Activated CD4-positive, alpha-beta T cell treated with anti-CD3 and anti-CD28 coated beads for 48 hours (primary cell): ENCODE results near the gene CHD9NB.
"Not testable (repeated sequence)": the region's sequence is repeated elsewhere in the genome, so short reads cannot be mapped to it uniquely, and the experiment has no call there.

Source experiments
- DNase-seq: peaks from one replicate; pipeline ENCODE4 v3.0.0-alpha.2; 2020

The CHD9NB gene

DNA sequence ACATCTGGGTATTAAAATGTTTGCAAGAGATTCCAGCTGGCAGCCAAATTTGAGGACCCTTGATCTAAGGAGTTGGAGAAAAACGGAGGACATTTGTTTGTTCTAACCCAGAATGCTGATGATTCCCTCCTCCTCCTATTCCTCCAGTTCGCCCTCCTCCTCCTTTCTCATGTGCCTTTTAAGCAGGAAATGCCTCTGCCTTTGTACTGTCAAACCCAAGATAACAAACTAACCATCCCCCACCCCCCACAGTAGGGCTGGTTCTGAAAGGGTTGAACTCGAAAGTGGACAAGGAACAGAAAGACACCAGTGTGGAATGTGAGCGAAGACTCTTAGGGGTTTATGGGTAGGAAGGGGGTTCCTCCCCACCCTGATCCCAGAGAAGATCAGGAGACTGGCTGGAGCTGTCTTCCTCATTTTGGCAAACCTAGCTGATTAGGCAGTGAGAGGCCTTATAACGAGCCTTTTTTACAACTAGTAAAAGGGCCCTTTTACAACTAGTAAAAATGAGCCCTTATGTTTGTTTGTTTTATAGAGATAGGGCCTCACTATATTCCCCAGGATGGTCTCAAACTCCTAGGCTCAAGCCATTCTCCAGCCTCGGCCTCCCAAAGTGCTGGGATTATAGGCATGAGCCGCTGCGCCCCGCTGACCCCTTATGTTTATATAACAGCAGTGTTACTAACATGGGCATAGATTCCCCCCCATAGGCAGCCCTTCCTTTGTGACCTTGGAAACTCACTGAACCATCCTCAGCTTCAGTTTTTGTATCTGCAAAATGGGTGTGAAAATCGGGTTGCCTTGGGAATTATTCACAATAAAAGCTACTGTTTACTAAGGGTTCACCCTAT, 3.1 kb upstream of the CHD9NB start:
- peak; percentile 10 for DNase-seq

DNA sequence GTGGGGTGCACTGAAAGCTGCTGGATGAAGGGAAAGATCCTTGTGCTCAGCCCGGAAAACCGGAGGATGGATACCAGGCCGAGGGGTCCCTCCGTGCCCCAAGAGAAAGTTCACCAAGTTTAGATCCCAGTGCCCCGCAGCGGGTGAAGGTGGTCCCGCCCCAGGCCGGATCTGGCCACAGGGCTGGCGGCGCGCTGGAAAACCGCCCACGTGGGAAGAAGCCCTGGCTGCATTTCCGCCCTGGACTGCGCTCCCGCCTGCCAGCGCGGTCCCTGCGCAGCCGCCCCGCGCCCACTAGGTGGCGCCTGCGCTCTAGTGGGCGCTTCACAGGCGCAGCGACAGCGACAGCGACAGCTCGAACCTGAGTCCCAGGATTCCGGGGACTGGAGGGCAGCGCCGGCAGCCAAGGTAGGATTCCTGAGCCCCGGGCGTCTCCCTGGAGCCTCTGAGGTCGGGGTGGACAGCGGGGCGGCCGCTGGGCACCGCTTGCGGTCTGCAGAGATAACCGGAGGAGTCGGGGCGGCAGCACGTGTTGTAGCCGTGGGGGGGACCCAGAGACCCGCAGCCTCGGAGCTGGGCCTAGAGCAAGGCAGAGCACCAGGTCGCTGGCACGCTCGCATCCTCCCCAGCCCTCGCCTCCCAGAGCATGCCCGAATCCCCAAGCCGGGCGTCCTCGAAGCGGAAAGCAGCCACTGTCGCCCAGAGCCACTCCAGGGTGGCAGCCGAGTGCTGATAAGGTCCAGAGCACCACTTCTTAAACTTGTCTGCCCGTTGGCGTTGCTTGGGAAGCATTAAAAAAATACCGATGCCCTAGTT, 2.2 kb upstream of the CHD9NB start, which contains the start of gene CHD9:
Gene CHD9, plus strand, starts transcription at position 322 of the 816 bp plus-strand sequence. CDS start 101,099 bp downstream, outside the sequence.
- peak; percentile 80 for DNase-seq

DNA sequence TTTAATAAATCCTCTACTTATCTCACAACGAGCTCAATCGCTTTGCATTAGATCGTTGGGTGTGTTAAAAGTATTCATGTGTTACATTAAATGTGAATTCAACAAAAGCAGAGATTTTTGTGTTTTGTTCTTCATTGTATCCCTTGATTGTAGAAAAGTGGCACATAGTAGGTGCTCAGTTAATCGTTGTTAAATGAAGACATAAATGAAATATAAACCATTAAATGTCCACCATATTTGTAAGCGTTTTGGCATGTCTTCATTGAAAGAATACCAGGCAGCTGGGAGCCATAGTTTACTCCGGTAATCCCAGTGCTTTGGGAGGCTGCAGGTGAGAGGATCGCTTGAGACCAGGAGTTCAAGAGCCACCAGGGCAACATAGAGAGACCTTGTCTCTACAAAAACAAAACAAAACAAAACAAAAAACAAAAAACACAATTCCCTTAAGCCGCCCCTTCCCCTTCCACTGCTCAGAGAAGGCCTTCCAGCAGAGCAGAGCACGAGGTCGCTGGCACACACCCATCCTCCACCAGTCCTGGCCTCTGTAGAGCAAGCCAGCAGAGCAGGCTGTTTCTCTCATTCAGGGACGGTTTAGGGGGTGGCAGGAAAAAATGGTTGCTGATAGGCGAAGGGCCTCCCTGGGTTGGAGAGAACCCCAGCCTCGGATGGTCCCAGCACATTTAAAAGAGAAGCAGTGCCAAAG, 1.4 kb upstream of the CHD9NB start:
- peak; percentile 48 for DNase-seq

DNA sequence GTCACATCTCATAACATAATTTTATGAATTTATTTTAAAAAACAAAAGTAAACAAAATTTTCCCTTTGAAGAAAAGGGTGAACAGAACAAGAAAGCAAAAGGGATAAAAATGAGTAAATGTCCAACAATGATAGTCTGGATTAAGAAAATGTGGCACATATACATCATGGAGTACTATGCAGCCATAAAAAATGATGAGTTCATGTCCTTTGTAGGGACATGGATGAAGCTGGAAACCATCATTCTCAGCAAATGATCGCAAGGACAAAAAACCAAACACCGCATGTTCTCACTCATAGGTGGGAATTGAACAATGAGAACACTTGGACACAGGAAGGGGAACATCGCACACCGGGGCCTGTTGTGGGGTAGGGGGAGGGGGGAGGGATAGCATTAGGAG, 1.4 kb downstream of the CHD9NB start:
- not testable (repeated sequence) for DNase-seq

DNA sequence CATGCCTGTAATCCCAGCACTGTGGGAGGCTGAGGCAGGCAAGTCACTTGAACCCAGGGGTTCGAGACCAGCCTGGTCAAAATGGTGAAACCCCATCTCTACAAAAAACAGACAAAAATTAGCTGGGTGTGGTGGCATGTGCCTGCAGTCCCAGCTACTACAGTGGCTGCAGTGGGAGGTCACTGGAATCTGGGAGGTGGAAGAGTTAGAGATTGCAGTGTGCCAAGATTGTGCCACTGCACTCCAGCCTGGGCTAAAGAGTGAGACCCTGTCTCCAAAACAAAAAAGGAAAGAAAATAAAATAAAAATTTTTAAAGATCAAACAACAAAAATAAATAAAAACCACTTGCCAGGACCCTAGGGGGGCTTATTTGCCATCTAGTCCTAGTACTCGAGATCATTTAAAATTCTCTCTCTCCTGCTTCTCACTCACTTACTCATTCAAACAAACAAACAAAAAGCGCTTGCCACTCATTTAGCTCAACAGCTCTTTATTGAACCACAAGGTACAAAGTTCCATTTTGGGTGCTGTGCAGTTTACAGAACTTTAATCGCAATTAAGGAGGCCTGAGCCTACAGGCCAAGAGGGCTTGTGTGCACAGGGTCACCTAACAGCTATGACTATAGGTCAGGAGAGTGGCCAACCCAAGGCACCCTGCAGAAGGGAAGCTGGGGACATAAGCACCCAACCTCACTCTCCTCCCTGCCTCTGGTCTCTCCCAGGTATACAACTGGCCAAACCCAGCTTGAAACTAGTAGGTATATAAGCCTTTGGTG, 4.4 kb downstream of the CHD9NB start:
- no peak for DNase-seq

DNA sequence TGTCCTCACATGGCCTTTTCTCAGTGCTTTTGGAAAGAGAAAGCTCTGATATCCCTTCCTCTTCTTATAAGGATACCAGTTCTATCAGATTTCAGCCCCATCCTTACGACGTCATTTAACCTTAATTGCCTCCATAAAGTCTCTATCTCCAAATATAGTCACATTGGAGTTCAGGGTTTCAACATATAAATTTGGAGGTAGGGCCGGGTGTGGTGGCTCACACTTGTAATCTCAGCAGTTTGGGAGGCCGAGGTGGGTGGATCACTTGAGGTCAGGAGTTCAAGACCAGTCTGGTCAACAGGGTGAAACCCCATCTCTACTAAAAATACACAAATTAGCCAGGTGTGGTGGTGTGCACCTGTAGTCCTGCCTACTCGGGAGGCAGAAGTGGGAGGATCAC, 5.2 kb downstream of the CHD9NB start:
- not testable (repeated sequence) for DNase-seq

DNA sequence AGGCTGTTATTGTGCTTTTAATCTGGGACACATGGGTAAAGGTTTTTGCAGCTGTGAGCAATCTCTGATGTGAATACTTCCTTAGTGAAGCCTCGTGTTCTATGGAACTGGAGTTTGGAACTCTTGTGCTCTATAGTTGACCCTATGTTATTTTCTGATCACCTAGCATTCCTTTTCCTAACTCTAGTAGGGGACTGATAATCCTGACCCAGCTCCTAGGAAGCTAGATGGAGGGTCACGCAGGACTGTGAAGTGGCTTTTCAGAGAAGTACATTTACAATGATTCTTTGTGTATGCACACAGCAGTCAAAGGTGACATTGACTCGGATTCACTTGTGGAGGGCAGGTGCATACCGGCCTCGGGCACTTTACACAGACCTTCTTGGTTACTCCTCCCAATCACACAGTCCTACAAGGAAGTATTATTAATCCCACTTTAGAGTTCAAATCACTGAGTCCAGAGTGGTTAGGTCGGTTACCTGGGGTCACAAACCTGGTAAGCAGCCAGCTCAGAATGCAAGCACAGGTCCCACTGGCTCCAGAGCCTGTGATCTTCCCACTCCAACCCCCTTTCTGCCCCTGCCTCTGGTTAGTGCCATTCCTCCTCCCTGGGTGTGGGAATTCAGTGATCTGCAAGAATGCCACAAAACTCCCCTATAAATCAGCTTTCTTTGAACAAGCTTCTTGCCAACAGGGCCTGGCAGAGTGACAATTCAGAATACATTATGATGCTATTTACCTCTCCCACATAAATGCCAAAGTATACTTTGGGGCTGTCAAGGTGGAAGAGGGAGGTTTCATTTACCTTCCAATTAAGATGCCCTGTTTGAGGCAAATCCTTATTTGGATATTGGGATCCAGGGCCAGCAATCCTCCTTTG, 7.1 kb downstream of the CHD9NB start:
- DNase-seq: no peak

DNA sequence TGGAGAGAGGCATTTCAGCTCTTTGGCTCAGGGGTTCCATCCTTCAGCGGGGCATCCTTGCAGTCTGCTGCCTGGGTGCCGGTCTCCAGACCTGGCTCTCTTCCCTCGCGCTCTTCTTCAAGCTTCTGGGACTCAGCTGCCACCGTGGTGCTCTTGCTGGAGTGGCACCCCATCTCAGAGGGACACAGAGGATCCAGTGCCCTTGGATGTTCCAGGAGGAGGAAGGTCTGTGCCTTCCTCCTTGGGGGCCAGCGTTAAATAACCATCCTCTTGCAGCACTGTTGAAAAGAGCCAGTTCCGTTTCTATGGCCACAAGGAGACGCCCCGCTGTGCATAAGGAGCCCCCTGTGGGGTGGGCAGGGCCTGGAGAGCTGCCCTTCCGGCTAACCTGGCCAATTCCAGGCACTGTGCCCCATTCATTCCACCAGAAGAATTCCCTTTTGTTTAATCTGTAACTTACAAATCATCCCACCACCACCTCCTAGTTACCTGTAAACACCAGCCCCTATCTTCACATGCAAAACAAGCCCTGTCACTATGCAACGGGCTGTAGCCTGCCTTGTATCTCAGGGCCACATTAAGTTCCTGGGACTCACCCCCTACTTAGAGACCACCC, 8.6 kb downstream of the CHD9NB start:
- DNase-seq: no peak

DNA sequence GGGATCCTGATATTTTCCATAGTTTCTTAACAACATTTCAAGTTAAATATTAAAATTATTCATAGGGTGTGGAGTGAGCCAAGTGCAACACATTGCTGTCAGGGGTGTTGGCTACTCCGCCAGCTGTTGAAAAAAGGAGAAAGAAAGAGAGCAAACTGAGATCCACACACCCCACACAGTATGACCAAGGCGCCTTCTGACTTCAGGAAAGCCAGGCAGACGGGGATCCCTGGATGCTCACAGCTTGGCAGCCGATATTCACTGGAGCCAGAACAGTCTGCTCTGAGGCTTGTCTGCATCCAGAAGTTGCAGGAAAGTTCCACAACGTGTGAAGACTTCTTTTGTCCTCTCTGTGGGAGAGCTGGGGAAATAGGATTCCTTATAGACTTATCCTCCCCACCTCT, 9.3 kb downstream of the CHD9NB start:
- no peak for DNase-seq

DNA sequence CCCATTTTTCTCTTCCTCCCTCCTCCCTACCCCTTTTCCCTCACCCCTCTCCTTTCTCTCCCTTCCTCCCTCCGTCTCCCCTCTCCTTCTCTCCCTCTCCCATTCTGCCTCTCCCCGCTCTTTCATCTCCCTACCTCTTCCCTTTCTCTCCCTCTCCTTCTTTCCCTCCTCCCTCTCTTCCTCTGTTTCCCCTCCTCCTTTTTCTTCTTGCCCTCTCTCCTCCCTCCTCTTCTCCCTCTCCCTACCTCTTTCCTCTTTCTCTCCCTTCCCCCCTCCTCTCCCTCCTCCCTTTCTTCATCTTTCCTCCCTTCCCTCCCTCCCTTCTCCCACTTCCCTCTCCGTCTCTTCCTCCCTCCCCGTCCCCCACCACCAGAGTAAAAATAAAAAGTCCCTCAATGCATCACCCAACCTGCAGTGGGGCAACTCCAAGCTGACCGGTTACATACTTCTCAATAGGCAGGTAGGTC, 10.4 kb downstream of the CHD9NB start:
- DNase-seq: no peak

DNA sequence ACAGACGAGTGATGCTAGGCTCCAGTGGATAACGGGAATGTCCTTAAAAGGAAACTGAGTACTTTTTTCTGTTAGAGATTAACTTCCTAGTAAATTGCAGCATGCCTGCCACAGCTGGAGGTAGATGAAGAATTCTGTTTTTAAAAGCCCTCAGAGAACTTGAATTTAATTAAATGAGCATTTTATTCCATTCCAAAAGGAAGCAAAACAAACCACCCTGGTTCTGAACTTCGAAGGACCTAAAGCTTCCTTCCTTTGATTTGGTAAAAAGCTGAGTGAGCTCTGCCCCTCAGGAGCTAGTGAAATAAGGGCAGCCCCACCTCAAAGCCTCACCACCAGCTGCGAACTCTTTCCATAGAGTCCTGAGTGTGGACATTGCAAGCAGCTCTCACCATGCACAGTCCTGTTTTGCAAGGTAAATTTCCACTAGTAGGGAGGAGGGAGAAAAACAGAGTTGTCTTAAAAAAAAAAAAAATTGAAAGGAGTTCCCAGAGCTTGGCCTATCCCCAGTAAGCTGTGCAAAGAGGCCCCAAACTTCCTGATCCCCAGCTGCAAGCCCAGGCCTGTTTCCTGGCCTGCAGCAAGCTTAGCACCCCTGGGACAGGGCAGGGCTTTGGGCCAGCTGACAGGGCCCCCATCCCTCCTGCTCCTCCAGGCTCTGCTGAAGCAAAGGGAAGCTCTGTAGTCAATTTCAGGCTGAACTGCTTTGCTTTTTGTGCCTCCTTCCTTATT, 11.2 kb downstream of the CHD9NB start:
- DNase-seq: no peak

DNA sequence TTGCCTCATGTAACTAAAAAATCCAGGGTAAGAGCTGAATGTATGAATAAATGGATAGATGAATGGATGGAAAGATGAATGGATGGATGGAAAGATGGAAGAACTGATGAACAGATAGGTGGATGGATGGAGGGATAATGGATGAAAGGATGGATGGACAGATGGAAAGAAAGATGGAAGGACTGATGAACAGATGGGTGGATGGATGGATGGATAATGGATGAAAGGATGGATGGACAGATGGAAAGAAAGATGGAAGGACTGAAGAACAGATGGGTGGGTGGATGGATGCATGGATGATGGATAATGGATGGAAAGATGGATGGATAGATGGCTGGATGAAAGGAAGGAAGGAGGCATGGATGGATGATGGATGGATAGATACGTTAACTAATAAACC, 11.9 kb downstream of the CHD9NB start:
- no peak for DNase-seq

DNA sequence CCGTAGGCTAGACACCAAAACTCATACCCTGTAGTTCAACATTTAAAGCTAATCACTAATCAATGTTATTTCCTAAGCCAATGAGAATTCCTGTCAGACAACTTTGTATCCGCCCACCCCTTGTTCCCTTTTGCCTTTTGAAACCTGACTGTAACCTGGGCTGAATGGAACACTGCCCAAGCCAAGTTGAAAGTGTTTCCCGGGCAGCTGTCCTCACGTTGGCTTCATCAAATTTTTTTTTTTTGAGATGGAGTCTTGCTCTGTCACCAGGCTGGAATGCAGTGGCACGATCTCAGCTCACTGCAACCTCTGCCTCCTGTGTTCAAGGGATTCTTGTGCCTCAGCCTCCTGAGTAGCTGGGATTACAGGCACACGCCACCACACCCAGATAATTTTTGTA, 16.0 kb downstream of the CHD9NB start:
- DNase-seq: not testable (repeated sequence)

DNA sequence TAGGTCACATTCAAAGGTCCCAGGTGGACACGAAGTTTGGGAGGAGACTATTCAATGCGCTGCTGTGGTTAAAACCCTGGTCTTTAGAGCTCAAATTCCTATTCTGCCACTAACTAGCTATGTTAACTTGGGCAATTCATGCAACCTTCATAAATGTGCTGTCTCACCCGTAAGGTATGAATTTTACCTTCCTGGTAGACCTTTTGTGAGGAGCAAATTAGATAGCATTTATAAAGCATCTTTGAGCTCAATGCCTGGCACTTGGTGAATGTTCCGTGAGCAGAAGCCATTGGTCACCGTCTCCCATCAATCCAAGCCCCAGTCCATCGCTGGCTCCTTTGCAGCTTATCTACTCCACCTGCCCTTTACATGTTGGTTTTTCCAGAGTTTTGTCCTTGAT, 16.6 kb downstream of the CHD9NB start:
- no peak for DNase-seq

DNA sequence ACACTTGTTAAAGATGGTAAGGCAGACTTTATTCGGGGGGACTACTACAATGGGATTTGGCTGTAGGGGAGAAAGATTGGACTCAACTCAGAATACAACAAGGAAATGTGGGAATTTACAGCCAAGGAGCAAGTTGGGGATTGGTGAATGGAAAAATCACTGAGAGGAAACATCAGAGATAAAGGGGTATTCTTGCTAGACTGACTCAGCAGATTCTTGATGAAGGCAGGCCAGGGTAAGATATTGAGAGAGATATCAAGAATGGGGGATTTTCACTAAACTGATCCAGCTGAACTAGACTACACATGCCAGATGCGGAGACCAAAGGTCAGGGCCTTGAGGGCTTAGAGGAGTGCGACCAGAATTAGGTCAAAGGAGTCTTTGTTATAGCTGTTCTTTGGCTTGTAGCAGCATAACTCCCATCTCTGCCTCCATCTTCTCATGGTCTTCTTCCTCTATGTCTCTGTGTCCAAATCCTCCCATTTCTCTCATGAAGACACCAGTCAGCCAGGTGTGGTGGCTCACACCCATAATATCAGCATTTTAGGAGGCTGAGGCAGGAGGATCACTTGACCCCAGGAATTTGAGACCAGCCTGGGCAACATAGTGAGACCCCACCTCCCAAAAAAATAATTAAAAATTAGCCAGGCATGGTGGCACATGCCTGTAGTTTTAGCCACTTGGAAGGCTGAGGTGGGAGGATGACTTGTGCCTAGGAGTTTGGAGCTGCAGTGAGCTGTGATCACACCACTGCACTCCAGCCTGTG, 17.3 kb downstream of the CHD9NB start:
- DNase-seq: no peak

DNA sequence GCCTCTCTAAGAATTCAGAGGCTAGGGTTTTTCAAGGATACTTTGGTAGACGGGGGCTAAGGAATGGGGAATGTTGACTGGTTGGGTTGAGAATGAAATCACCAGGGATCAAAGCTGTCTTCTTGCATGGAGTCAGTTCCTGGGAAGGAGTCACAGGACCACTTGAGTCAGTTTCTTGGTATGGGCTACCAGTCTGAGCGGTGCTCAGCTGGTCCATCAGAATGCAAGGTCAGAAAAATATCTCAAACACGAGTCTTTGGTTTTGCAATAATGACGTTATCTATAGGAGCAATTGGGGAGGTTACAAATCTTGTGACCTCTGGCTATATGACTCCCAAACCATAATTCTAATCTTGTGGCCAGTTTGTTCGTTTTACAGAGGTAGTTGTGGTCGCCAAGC, 18.4 kb downstream of the CHD9NB start:
- no peak for DNase-seq

DNA sequence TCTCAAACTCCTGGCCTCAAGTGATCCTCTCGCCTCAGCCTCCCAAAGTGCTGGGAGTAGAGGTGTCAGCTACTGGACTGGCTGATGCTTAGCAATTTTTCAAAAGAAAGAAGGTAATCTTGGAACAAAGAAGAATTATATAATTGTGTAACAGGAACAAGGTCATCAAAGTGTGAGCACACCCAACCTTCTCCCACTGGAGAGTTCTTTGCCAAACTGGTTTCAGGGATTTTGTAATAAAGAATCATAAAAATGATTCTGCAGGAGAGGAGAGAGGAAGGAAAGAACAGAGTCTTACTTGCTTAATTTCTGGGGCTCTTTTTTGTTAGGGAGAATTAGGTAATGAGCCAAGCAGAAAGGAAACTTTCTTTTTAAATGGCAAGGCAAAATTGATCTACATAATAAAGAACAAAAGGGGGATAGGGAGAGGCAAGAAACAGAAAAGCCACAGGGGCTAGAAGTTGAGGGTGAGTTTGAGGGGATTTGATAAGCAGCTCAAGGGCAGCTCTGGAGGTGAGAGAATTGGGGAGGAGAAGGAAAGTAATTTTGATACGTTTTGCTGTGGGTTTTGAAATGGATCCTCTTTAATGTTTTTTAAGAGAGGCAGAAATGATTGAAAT, 21.3 kb downstream of the CHD9NB start:
- no peak for DNase-seq

DNA sequence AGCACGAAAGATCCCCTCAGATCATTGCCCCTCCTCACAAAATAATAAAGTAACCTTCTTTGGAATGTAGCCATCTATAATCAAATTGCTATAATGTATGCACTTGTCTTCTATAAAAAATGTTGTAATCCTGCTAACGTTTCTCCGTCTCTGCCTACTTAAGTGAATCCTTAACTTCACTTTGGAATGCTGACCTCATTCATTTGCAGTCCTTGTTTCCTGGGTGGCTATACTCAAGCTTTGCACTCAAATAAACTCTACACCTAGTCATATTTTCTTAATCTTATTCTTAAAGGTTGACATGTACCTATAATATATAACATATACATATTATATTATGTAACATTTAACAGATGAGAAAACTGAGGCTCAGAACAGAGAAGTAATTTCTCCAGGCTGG, 22.7 kb downstream of the CHD9NB start:
- DNase-seq: no peak

DNA sequence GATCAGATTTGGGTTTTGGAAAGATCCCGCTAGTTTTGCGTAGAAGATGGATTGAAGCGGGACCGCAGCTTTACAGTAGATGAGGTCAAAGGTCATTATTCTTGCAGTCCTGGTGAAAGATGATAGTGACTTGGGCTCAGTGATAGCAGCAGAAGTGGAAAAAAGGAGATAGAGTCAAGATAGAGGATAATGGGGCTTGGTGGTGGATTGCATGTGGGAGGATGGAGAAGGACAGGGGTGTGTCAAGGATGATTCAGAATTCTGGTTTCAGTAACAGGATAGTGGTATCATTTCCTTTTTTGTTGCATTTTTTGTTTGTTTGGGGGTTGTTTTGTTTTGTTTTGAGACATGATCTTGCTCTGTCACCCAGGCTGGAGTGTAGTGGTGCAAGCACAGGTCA, 28.7 kb downstream of the CHD9NB start:
- no peak for DNase-seq
